ENCODE results near the gene BCCIP. TPM values are rescaled to one million over a fixed set of nuclear protein-coding genes. Genes with fewer than 3 reads are reported as not detected.

Gene BCCIP
- total RNA-seq, 1 experiment from 2014 or later: 102 TPM

GRCh38 chr10:125848371-125848770 lies 25.0 kb downstream of the BCCIP start (continued):
- TF ChIP-seq ZNF512 (CRISPR knock-in tag; IDR thresholded peaks at IDR 0.05; ENCODE audit: borderline replicate concordance) (no peak), NFE2L1 (CRISPR knock-in tag; IDR thresholded peaks at IDR 0.05) (no peak), ZNF219 (CRISPR knock-in tag; IDR thresholded peaks at IDR 0.05; ENCODE audit: borderline replicate concordance) (no peak), HMGA2 (CRISPR knock-in tag; IDR thresholded peaks at IDR 0.05) (no peak), USF2 (CRISPR knock-in tag; IDR thresholded peaks at IDR 0.05) (no peak), CREM (CRISPR knock-in tag; IDR thresholded peaks at IDR 0.05) (no peak)

- CTCF ChIA-PET: no interaction called here
- no peak for TF ChIP-seq NR1H2 (CRISPR knock-in tag; IDR thresholded peaks at IDR 0.05)
- TF ChIP-seq CREM (CRISPR knock-in tag; IDR thresholded peaks at IDR 0.05): no peak
- no peak for TF ChIP-seq CBFB (CRISPR knock-in tag; IDR thresholded peaks at IDR 0.05; ENCODE audit: low read depth)
- no peak for TF ChIP-seq IRF2 (CRISPR knock-in tag; IDR thresholded peaks at IDR 0.05; ENCODE audit: borderline replicate concordance, low read depth)
- TF ChIP-seq HMGXB4 (CRISPR knock-in tag; IDR thresholded peaks at IDR 0.05): no peak
- no peak for TF ChIP-seq MXD4 (CRISPR knock-in tag; IDR thresholded peaks at IDR 0.05; ENCODE audit: borderline replicate concordance)
- no peak for TF ChIP-seq GABPB1 (CRISPR knock-in tag; IDR thresholded peaks at IDR 0.05)
- TF ChIP-seq ELF4 (CRISPR knock-in tag; IDR thresholded peaks at IDR 0.05; ENCODE audit: low read depth): no peak
- no peak for TF ChIP-seq ESRRA (CRISPR knock-in tag; IDR thresholded peaks at IDR 0.05; ENCODE audit: borderline replicate concordance)
- no peak for TF ChIP-seq ZNF671 (CRISPR knock-in tag; IDR thresholded peaks at IDR 0.05)
- TF ChIP-seq OVOL2 (CRISPR knock-in tag; IDR thresholded peaks at IDR 0.05; ENCODE audit: borderline replicate concordance): no peak
- TF ChIP-seq GRHL2 (CRISPR knock-in tag; IDR thresholded peaks at IDR 0.05; ENCODE audit: insufficient replicate concordance, severe bottlenecking): no peak
- TF ChIP-seq ATF2 (CRISPR knock-in tag; IDR thresholded peaks at IDR 0.05; ENCODE audit: borderline replicate concordance, low read depth): no peak
- no peak for TF ChIP-seq NFATC4 (CRISPR knock-in tag; IDR thresholded peaks at IDR 0.05)
- no peak for TF ChIP-seq ZBTB43 (CRISPR knock-in tag; IDR thresholded peaks at IDR 0.05)
- no peak for TF ChIP-seq ARID4B (CRISPR knock-in tag; IDR thresholded peaks at IDR 0.05; ENCODE audit: borderline replicate concordance)
- no peak for TF ChIP-seq FOXP4 (CRISPR knock-in tag; IDR thresholded peaks at IDR 0.05)
- TF ChIP-seq ZNF423 (CRISPR knock-in tag; IDR thresholded peaks at IDR 0.05): no peak
These were observed 25.5 kb downstream of the BCCIP start for GRCh38 chr10:125848857-125849256.

More at GRCh38 chr10:125848857-125849256, 25.5 kb downstream of the BCCIP start:
- Mint-ChIP-seq H3K4me3 (no peak overlapping the region), H3K4me1 (no peaks in the 10 kb centered on the region), H3K27ac (no peak overlapping the region), H3K9me3 (0 out of 2 replicates have a peak, but pooled peaks cover 3% of the 10 kb centered on the region), H3K36me3 (peaks cover 44% of the 10 kb centered on the region), H3K27me3 (ENCODE audit: low read depth) (no peaks in the 10 kb centered on the region)
- no peak for ATAC-seq
- DNase-seq (ENCODE audit: low spot score): no peak
- POLR2A ChIA-PET: no interaction called here

Data from WTC11 (cell line).